OCI-LY7 (cell line): ENCODE measurements around the gene ID1. TPM values are rescaled to one million over a fixed set of nuclear protein-coding genes. Genes with fewer than 3 reads are reported as not detected.

Source experiments
- BruUV-seq: library from RNA; stranded (reverse); fragments of 400-500 nt; replicated peaks from 2 replicates; lab custom pipeline; 2021; lab: Mats Ljungman, UMichigan
- CTCF ChIA-PET: fragments of 300-600 bp; sonication (Branson Sonifier 250); formaldehyde crosslinking; loops from one replicate; lab custom pipeline; 2022; ENCODE audit warnings: antibody characterized with exemption; ENCODE audit not compliant: unreplicated experiment; lab: Charles Lee
- POLR2A ChIA-PET: fragments of 300-600 bp; sonication (Branson Sonifier 250); formaldehyde crosslinking; loops from one replicate; lab custom pipeline; 2022; ENCODE audit warnings: antibody characterized with exemption; lab: Charles Lee
- DNase-seq: peaks from one replicate; pipeline ENCODE4 v3.0.0-alpha.2; 2015; ENCODE audit warnings: low spot score
- H2AFZ ChIP-seq: fragments of 200-600 bp; sonication (generic), shearing (Covaris generic); 2 replicates; pipeline ENCODE4 v1.6.1; 2014; ENCODE audit warnings: mild to moderate bottlenecking, antibody characterized with exemption, low read length, moderate library complexity
- H3K27ac ChIP-seq: fragments of 200-600 bp; sonication (generic); 2 replicates; pipeline ENCODE4 v1.5.1; 2014; ENCODE audit warnings: mixed run types, low read depth, mild to moderate bottlenecking, moderate library complexity, low read length, inconsistent platforms; ENCODE audit not compliant: poor library complexity, severe bottlenecking
- H3K36me3 ChIP-seq: fragments of 200-600 bp; sonication (generic); 2 replicates; pipeline ENCODE4 v1.6.1; 2014; ENCODE audit warnings: mild to moderate bottlenecking, antibody characterized with exemption, low read length, moderate library complexity, mixed read lengths; ENCODE audit not compliant: insufficient read depth
- H3K4me1 ChIP-seq: fragments of 200-600 bp; sonication (generic); 2 replicates; pipeline ENCODE4 v1.5.1; 2014; ENCODE audit warnings: mild to moderate bottlenecking, low read length; ENCODE audit not compliant: insufficient read depth, poor library complexity, severe bottlenecking
- H3K4me2 ChIP-seq: fragments of 200-600 bp; sonication (generic); 2 replicates; pipeline ENCODE4 v1.6.1; 2014; ENCODE audit warnings: mild to moderate bottlenecking, low read length
- H3K4me3 ChIP-seq: fragments of 200-600 bp; sonication (generic); 2 replicates; pipeline ENCODE4 v1.5.1; 2014; ENCODE audit warnings: mild to moderate bottlenecking, low read depth, low read length; ENCODE audit not compliant: poor library complexity, severe bottlenecking
- H3K79me2 ChIP-seq: fragments of 200-600 bp; sonication (generic); 2 replicates; pipeline ENCODE4 v1.6.1; 2016; ENCODE audit warnings: low read depth, mild to moderate bottlenecking, low read length, moderate library complexity, mixed read lengths; ENCODE audit not compliant: insufficient read depth
- H3K9me2 ChIP-seq: fragments of 200-600 bp; sonication (generic); 2 replicates; pipeline ENCODE4 v1.6.1; 2016; ENCODE audit warnings: mild to moderate bottlenecking, low read length, mixed read lengths; ENCODE audit not compliant: insufficient read depth
- H3K9me3 ChIP-seq: fragments of 200-600 bp; sonication (generic); 2 replicates; pipeline ENCODE4 v1.6.1; 2014; ENCODE audit warnings: mild to moderate bottlenecking, mixed run types, low read length, mixed read lengths
- H4K20me1 ChIP-seq: fragments of 200-600 bp; sonication (generic); 2 replicates; pipeline ENCODE4 v1.6.1; 2014; ENCODE audit warnings: mild to moderate bottlenecking, antibody characterized with exemption, low read length, moderate library complexity, mixed read lengths; ENCODE audit not compliant: insufficient read depth
- CTCF ChIP-seq: fragments of 200-600 bp; sonication (generic); conservative IDR thresholded peaks from 2 replicates; pipeline ENCODE4 v1.5.1; 2014; ENCODE audit warnings: mild to moderate bottlenecking, antibody characterized with exemption, low read length, moderate library complexity, mixed read lengths
- EZH2phosphoT487 ChIP-seq: fragments of 200-600 bp; sonication (generic); IDR thresholded peaks from 2 replicates; pipeline ENCODE4 v1.6.1; 2018; ENCODE audit warnings: low read depth, borderline replicate concordance, mild to moderate bottlenecking, mixed run types, antibody characterized with exemption, low read length, moderate library complexity, mixed read lengths
- intact Hi-C: fragments of 100-400 bp; cut with micrococcal nuclease; formaldehyde crosslinking; loops from one replicate; pipeline ENCODE4 v1.10.0; 2022; ENCODE audit not compliant: unreplicated experiment
- total RNA-seq, 2 experiments: library from RNA; depleted of rRNA in 1 of 2; stranded (reverse); fragments of >200 nt in 1 of 2; shearing (Covaris generic) in 1 of 2; gene quantifications; 2 replicates each; pipeline ENCODE4 v1.2.3, GENCODE V29; 2014 to 2022

ID1 gene
- total RNA-seq, 2 experiments from 2014 or later = 3.3 to 3.6 TPM

GRCh38 chr20:31632548-31633338 lies 27.7 kb downstream of the ID1 start:
- Histone ChIP-seq H3K79me2 (no peaks in the 10 kb centered on the region), H3K36me3 (no peaks in the 10 kb centered on the region), H3K9me3 (no peaks in the 10 kb centered on the region), H2AFZ (no peak overlapping the region), H3K9me2 (no peaks in the 10 kb centered on the region), H3K4me1 (peaks cover 7% of the 10 kb centered on the region), H3K4me2 (no peak overlapping the region), H3K4me3 (no peak overlapping the region), H3K27ac (no peak overlapping the region), H4K20me1 (no peaks in the 10 kb centered on the region)
- ChIA-PET POLR2A (interaction anchor here (2.0 kb wide), 1 partner anchor 91 kb away, joined by 11 read pairs; no protein-coding TSS in a partner anchor), CTCF (interaction anchor here (2.7 kb wide), 1 partner anchor 91 kb away, joined by 20 read pairs; the partner anchor contains the start of gene BCL2L1)
- no TSS peak for BruUV-seq
- intact Hi-C loops = no loop called here
- DNase-seq = no peak
- TF ChIP-seq EZH2phosphoT487 = no peak
- TF ChIP-seq CTCF = no peak

- Histone ChIP-seq H4K20me1 (no peaks in the 10 kb centered on the region), H2AFZ (no peak overlapping the region), H3K9me3 (no peaks in the 10 kb centered on the region), H3K4me1 (peaks cover 7% of the 10 kb centered on the region), H3K4me3 (no peak overlapping the region), H3K27ac (no peak overlapping the region), H3K36me3 (no peaks in the 10 kb centered on the region), H3K4me2 (no peak overlapping the region), H3K9me2 (no peaks in the 10 kb centered on the region), H3K79me2 (no peaks in the 10 kb centered on the region)
- CTCF ChIA-PET = interaction anchor here (0.8 to 2.7 kb wide), 4 partner anchors 28 to 90 kb away, joined by 3 to 20 read pairs (median 5); partner anchors contain the start of genes BCL2L1 and ID1
- POLR2A ChIA-PET = interaction anchor here (0.6 to 2.0 kb wide), 5 partner anchors 66 to 195 kb away, joined by 3 to 11 read pairs (median 4); no protein-coding TSS in a partner anchor
- no peak for TF ChIP-seq CTCF
- TF ChIP-seq EZH2phosphoT487 = no peak
- no peak for DNase-seq
- intact Hi-C loops = no loop called here
- BruUV-seq = no TSS peak
These were observed 28.3 kb downstream of the ID1 start for GRCh38 chr20:31633339-31633914.
